ENCODE results near the gene RBMS1.

- no peak for TF ChIP-seq CTCF (IDR thresholded peaks at IDR 0.05; ENCODE audit: insufficient read depth, low read length)
- TF ChIP-seq GABPA (IDR thresholded peaks at IDR 0.05; ENCODE audit: low read depth), result no peak
- TF ChIP-seq POLR2AphosphoS5 (IDR thresholded peaks at IDR 0.05; ENCODE audit: low read depth), result no peak
- no peak for TF ChIP-seq REST (IDR thresholded peaks at IDR 0.05; ENCODE audit: insufficient replicate concordance, low read depth)
- TF ChIP-seq SPI1 (IDR thresholded peaks at IDR 0.05; ENCODE audit: borderline replicate concordance, low read depth), result no peak
Measured at GRCh38 chr2:160354677-160355076, 138.9 kb downstream of the RBMS1 start.

All from HL-60 (cell line).